NCI-H1105 (cell line): ENCODE measurements around the gene TFAP2D.

Experiments used
- DNase-seq: peaks from one replicate; lab custom pipeline; 2025; lab: John Stamatoyannopoulos, UW

Gene TFAP2D

DNA sequence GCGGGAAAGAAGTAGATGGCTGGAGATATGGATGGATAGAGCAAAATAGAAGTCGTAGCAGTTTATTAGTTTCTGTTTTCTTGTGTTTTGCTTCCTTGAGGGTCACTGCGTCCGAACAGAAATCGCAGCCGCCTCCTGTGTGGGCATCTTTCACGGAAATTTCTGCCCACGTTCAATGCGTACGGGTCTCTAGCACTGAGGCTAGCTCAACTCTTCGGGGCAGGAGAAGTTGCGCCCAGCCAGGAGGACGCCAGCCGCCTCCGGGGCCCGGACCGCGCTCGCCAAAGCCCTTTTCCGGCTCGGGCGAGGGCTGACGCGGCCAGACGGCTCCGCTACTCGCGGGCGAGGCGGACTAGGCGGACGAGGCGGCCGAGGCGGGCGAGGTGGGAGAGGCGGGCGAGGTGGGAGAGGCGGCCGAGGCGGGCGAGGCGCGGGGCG is 106.2 kb downstream of the TFAP2D start:
- DNase-seq = no peak

DNA sequence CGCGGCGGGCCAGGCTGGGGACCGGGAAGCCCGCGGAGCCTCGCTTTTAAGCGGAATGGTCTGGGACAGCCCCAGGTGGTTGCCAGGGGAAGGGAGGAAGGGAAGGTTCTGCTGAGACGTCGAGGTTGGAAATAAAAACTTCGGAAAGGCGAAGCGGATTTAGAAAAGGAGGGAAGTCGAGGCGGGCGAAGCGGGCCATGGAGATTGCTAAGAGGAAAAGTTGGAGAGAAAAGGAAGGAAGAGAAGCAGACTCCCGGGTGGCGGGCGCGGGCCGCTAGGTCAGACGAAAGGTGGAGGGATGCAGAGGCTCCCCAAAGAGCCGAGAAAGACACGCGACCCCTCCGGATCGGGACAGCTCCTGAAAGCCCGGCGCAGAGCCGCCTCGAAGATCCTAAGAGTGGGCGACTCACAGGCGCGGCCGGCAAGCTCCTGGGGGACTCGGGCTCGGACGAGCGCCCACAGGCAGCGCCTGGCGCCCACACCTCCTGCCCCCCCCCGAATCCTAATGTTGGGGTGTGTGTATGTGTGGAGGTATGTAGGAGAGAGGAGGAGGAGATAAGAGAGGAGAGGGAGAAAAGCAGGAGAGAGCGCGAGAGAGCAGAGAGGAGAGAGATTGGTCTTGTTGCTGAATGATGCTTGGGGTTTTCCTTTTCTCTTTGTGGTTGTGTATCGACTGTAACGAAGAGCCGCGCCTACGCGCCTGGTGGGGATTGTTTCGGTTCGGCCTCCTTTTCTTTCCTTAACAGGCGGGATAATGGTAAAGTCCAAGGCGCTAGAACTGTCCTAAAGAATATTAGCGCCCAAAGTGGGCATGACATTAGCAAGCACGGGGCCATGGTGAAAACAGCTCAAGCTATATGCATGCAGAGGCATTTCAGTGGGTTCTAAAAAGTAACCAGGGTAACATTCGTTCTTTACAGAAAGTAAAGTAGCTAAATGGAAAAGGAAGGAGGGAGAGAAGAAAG is 106.9 kb downstream of the TFAP2D start:
- DNase-seq = no peak

DNA sequence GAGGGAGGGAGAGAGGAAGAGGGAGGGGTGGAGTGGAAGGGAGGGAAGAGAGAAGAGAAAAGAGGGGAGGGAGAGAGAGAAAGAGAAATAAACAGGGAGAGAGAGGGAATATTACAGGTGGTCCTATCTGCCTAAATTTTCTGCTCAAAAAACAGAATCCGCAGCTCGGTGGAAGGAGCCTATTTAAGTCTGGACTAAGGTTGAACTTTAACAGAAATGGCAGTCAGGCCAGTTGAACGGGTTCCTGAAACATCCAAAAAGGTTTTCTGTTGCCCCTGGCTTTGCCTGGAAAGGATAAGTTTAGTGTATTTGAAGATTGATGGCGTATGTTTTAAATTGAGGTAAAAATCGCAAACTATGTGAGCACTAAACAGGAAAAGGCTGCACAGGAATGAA is 107.5 kb downstream of the TFAP2D start:
- DNase-seq = no peak

DNA sequence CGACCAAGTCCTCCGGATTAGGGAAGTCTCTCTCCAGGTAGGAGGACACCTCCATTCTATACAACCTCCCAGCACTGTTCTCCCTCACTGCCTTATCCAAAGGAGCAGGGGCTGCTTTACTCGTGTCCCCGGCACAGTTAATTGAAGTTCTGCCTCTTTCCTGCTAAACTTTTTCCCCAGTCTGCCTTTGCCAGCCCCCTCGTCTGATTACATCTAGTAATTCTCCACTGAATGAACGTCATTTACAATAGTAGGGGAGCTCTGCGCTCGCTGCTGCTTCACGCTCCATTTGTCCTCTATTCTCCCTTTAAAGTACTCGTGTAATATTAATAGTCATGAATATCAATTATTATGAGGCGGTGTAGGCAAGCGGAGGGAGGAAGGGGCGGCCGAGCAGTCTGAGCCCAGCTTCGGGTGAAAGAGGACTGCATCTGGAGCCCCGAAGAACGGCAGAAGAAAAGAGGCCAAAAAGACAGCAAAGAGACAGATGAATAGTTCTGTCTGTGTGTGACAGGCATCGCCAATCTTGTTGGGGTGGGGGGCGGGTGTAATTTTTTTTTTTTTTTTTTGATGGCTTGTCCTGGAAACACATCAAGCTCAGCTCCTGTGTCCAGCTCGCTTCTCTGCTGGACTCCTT is 108.2 kb downstream of the TFAP2D start:
- DNase-seq = peak; percentile 61

DNA sequence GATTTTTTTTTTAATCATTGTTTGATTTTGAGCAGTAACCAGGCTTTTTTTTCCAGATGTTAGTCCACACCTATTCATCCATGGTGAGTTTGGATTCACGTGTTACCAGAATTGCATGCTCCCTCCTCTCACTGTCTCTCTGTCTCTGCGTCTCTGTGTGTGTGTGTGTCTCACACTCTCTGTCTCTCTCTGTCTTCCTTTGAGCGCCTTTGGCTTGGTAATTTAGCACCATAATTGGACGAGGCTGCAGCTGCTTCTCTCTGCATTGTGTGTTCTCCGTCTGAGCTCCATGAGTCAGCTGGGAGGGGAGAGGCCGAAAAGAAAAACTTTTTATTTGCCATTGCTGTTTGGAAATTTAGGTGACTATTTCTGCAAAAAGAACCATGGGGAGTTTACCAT is 108.8 kb downstream of the TFAP2D start:
- DNase-seq = peak; percentile 65
